HepG2 (cell line): ENCODE data around the gene TNFSF8. TPM values are rescaled to one million over a fixed set of nuclear protein-coding genes. Genes with fewer than 3 reads are reported as not detected.

ENCODE experiments used
- ATAC-seq: fragments of 200-7000 bp; cut with Tn5 transposase; 3 replicates; pipeline ENCODE4 v1.9.1; 2020; ENCODE audit warnings: mild to moderate bottlenecking, moderate library complexity
- BruUV-seq: library from RNA; stranded (reverse); fragments of 400-500 nt; replicated peaks from 2 replicates; lab custom pipeline; 2021; lab: Mats Ljungman, UMichigan
- CTCF ChIA-PET: fragments of 300-600 bp; formaldehyde crosslinking; extraction: SDS; loops from one replicate; lab custom pipeline; 2021; ENCODE audit warnings: low total read pairs, inconsistent platforms, low intra/inter-chr PET ratio; lab: Yijun Ruan, JAX
- POLR2A ChIA-PET: fragments of 350-600 bp; sonication (Branson Sonifier 250); formaldehyde crosslinking; loops from one replicate; lab custom pipeline; 2020; ENCODE audit warnings: antibody characterized with exemption, inconsistent platforms; lab: Yijun Ruan, JAX
- DNase-seq: peaks from one replicate; pipeline ENCODE4 v3.0.0-alpha.2; 2015; ENCODE audit warnings: low spot score
- FAIRE-seq: peaks from 3 replicates; lab custom pipeline; 2011; peaks lifted over from hg19 to GRCh38; lab: Jason Lieb, UNC
- H2AFZ ChIP-seq: one replicate; pipeline ENCODE4 v1.6.1; 2011; ENCODE audit warnings: low read length, inconsistent platforms
- H3K27ac ChIP-seq: fragments of 300-600 bp; 3 replicates; pipeline ENCODE4 v1.8.0; 2011; ENCODE audit warnings: mixed run types, mild to moderate bottlenecking, mixed read lengths, low read length, inconsistent platforms; ENCODE audit not compliant: insufficient read depth; ENCODE audit errors: extremely low read length
- H3K27me3 ChIP-seq, 2 experiments: fragments of 200-600 bp in 1 of 2; 2 replicates in 1 of 2; 3 replicates in 1 of 2; pipeline versions ENCODE4 v1.6.0 to v1.8.0; 2011; ENCODE audit warnings: low read length in 2 of 2, mild to moderate bottlenecking in 2 of 2, moderate library complexity in 2 of 2, inconsistent platforms in 1 of 2; ENCODE audit not compliant: insufficient read depth in 2 of 2, control insufficient read depth in 1 of 2
- H3K36me3 ChIP-seq, 2 experiments: fragments of 200-600 bp in 1 of 2; replicated peaks in 1 of 2; 2 replicates in 1 of 2; 3 replicates in 1 of 2; pipeline versions ENCODE4 v1.5.1 to v1.8.0; 2011; ENCODE audit warnings: low read length in 2 of 2, inconsistent platforms in 1 of 2; ENCODE audit not compliant: insufficient read depth in 2 of 2, control insufficient read depth in 1 of 2
- H3K4me1 ChIP-seq: 2 replicates; pipeline ENCODE4 v1.5.1; 2012; ENCODE audit warnings: low read length, inconsistent platforms; ENCODE audit not compliant: insufficient read depth
- H3K4me2 ChIP-seq: 2 replicates; pipeline ENCODE4 v1.6.0; 2011; ENCODE audit warnings: low read depth, low read length, inconsistent platforms
- H3K4me3 ChIP-seq, 3 experiments: fragments of 200-600 bp in 1 of 3; sonication (generic), shearing (Covaris generic) in 1 of 3; replicated peaks in 1 of 3; 2 replicates each; pipeline ENCODE4 v1.5.1; 2011 to 2016; ENCODE audit warnings: low read length in 3 of 3, inconsistent platforms in 2 of 3, low read depth in 2 of 3, mild to moderate bottlenecking in 2 of 3, control low read depth in 1 of 3, mixed read lengths in 1 of 3; ENCODE audit not compliant: insufficient read depth in 1 of 3
- H3K79me2 ChIP-seq: one replicate; pipeline ENCODE4 v1.6.1; 2011; ENCODE audit warnings: low read length, inconsistent platforms; ENCODE audit not compliant: insufficient read depth
- H3K9ac ChIP-seq: 2 replicates; pipeline ENCODE4 v1.6.0; 2011; ENCODE audit warnings: mild to moderate bottlenecking, low read depth, low read length, inconsistent platforms; ENCODE audit not compliant: insufficient read depth
- H3K9me3 ChIP-seq: 2 replicates; pipeline ENCODE4 v1.5.1; 2012; ENCODE audit warnings: mild to moderate bottlenecking, low read length
- H4K20me1 ChIP-seq: 2 replicates; pipeline ENCODE4 v1.6.0; 2011; ENCODE audit warnings: inconsistent platforms, mild to moderate bottlenecking, low read length, moderate library complexity; ENCODE audit not compliant: insufficient read depth
- HOXA9 ChIP-seq: sonication (generic); formaldehyde crosslinking; IDR thresholded peaks from 2 replicates; pipeline ENCODE4 v1.8.1; 2022; ENCODE audit warnings: missing genetic modification reagents, mild to moderate bottlenecking, moderate library complexity, borderline replicate concordance
- KDM5A ChIP-seq: fragments of 200-600 bp; sonication (generic); IDR thresholded peaks from 2 replicates; pipeline ENCODE4 v1.7.0; 2018; ENCODE audit warnings: antibody characterized with exemption, mild to moderate bottlenecking, low read length, borderline replicate concordance
- MTF1 ChIP-seq: sonication (generic); formaldehyde crosslinking; IDR thresholded peaks from 2 replicates; pipeline ENCODE4 v1.5.0; 2020; ENCODE audit warnings: missing genetic modification reagents
- SOX13 ChIP-seq, 3 experiments: fragments of 450-650 bp in 1 of 3; sonication (generic) in 1 of 3; formaldehyde crosslinking in 1 of 3; IDR thresholded peaks in 2 of 3; conservative IDR thresholded peaks in 1 of 3; 2 replicates each; pipeline versions ENCODE4 v1.5.0 to v1.6.1; 2016 to 2020; ENCODE audit warnings: antibody characterized with exemption in 1 of 3, mild to moderate bottlenecking in 1 of 3, missing compliant biosample characterization in 1 of 3, missing genetic modification reagents in 1 of 3, moderate library complexity in 1 of 3
- ZKSCAN1 ChIP-seq: fragments of 150-350 bp; IDR thresholded peaks from 2 replicates; pipeline ENCODE4 v1.6.1; 2014; ENCODE audit warnings: low read length
- ZNF260 ChIP-seq: sonication (generic); formaldehyde crosslinking; IDR thresholded peaks from 2 replicates; pipeline ENCODE4 v1.4.0; 2020; ENCODE audit warnings: missing genetic modification reagents, low read depth, mild to moderate bottlenecking, borderline replicate concordance
- ZNF547 ChIP-seq: sonication (generic); formaldehyde crosslinking; IDR thresholded peaks from 2 replicates; pipeline ENCODE4 v1.5.1; 2020; ENCODE audit warnings: mild to moderate bottlenecking, missing genetic modification reagents
- WGBS: methylation state at CpG from one replicate; pipeline ENCODE4 v1.1.6; 2017; ENCODE audit warnings: low lambda C conversion rate; 5-methylcytosine and 5-hydroxymethylcytosine counted together
- in situ Hi-C: cut with HindIII; loops from 2 replicates; pipeline ENCODE4 v1.10.0; 2017; ENCODE audit warnings: low pct_unique_long_range_greater_than_20kb; ENCODE audit not compliant: extremely low pct_ligation_motif_present
- intact Hi-C: fragments of 100-400 bp; cut with micrococcal nuclease; formaldehyde crosslinking; loops from one replicate; pipeline ENCODE4 v1.10.0; 2022; ENCODE audit not compliant: unreplicated experiment
- polyA plus RNA-seq, 8 experiments: library from polyadenylated mRNA; depleted of rRNA in 3 of 8; stranded (reverse) in 7 of 8; unstranded in 1 of 8; fragments of >200 nt; fragmentation: Illumina TruSeq in 4 of 8; extraction: Trizol in 4 of 8; gene quantifications; 2 replicates each; pipeline versions ENCODE4 v1.2.1 to v1.2.3, GENCODE V29; 2011 to 2016; ENCODE audit warnings: low read depth in 4 of 8, missing spikeins in 1 of 8, mixed read lengths in 1 of 8; ENCODE audit not compliant: insufficient read depth in 1 of 8
- total RNA-seq, 5 experiments: library from RNA; depleted of rRNA; stranded (reverse); fragments of >200 nt; fragmentation: Illumina TruSeq; extraction: Trizol; gene quantifications; 2 replicates each; pipeline ENCODE4 v1.2.3, GENCODE V29; 2016; ENCODE audit warnings: low read depth in 1 of 5
- TF ChIP-seq, protein P1 (sequence below): IDR thresholded peaks from 2 replicates; pipeline ENCODE4 v1.6.1; 2016
- TF ChIP-seq, protein P2 (sequence below): sonication (generic); formaldehyde crosslinking; IDR thresholded peaks from 2 replicates; pipeline ENCODE4 v1.8.0; 2022; ENCODE audit warnings: low read depth, missing genetic modification reagents
- TF ChIP-seq, protein P3 (sequence below): sonication (generic); formaldehyde crosslinking; IDR thresholded peaks from 2 replicates; pipeline ENCODE4 v1.8.1; 2023; ENCODE audit warnings: missing genetic modification reagents, inconsistent platforms, borderline replicate concordance

TNFSF8 gene
- total and polyA plus RNA-seq, 2 of the 13 experiments (the other 11 are each of a cell fraction or from before 2014, with no cell fraction given): not detected

DNA sequence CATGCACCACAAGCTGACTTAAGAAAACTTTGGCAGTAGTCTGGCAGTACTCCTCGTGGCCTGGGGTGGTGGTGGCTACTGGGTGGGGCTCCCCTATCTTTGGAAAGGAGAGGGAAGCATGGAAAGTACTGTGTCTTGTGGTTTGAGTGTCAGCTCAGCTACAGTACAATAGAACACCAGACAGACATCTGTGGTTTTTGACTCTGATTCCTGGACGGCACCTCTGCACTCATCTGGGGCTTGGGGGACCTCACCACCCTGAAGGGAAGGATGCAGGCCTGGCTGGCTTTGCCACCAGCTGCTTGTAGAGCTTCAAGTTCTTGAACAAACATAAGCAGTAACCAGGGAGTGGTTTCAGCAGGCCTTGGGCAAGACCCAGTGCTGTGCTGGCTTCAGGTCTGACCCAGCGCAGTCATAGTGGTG is 40.6 kb downstream of the TNFSF8 start:
- no peak overlapping the region for H3K4me3 ChIP-seq
- no peaks in the 10 kb centered on the region for H3K27me3 ChIP-seq
- H3K79me2 ChIP-seq: no peaks in the 10 kb centered on the region
- 72% methylated on average over 2 of the region's 3 CpGs for WGBS
- no peak for ATAC-seq
- ChIA-PET CTCF (no interaction called here), POLR2A (interaction anchor here (0.8 to 1.0 kb wide), 2 partner anchors 18 to 1054 kb away, joined by 3 to 4 read pairs; no protein-coding TSS in a partner anchor)
- intact Hi-C loops: no loop called here
- H3K9ac ChIP-seq: no peak overlapping the region
- in situ Hi-C loops: no loop called here
- no peaks in the 10 kb centered on the region for H4K20me1 ChIP-seq
- no peak for FAIRE-seq
- H3K9me3 ChIP-seq: no peaks in the 10 kb centered on the region
- H3K4me2 ChIP-seq: no peak overlapping the region
- no TSS peak for BruUV-seq
- no peak for DNase-seq
- H2AFZ ChIP-seq: no peak overlapping the region
- no peaks in the 10 kb centered on the region for H3K36me3 ChIP-seq
- no peak overlapping the region for H3K27ac ChIP-seq
- H3K4me1 ChIP-seq: peaks cover 41% of the 10 kb centered on the region
- TF ChIP-seq ZKSCAN1 (no peak), MTF1 (CRISPR knock-in tag) (no peak), ZNF547 (no peak), SOX13 (IDR thresholded peaks at IDR 0.05) (no peak), SOX13 (CRISPR knock-in tag; conservative IDR thresholded peaks at IDR 0.05 in 1 of 2, IDR thresholded peaks at IDR 0.05 in 1 of 2) (no peak), KDM5A (no peak), ZNF260 (CRISPR knock-in tag) (no peak), HOXA9 (CRISPR knock-in tag) (no peak)
- TF ChIP-seq, protein P1, sequence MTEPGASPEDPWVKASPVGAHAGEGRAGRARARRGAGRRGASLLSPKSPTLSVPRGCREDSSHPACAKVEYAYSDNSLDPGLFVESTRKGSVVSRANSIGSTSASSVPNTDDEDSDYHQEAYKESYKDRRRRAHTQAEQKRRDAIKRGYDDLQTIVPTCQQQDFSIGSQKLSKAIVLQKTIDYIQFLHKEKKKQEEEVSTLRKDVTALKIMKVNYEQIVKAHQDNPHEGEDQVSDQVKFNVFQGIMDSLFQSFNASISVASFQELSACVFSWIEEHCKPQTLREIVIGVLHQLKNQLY (CRISPR knock-in tag): no peak
- TF ChIP-seq, protein P2, sequence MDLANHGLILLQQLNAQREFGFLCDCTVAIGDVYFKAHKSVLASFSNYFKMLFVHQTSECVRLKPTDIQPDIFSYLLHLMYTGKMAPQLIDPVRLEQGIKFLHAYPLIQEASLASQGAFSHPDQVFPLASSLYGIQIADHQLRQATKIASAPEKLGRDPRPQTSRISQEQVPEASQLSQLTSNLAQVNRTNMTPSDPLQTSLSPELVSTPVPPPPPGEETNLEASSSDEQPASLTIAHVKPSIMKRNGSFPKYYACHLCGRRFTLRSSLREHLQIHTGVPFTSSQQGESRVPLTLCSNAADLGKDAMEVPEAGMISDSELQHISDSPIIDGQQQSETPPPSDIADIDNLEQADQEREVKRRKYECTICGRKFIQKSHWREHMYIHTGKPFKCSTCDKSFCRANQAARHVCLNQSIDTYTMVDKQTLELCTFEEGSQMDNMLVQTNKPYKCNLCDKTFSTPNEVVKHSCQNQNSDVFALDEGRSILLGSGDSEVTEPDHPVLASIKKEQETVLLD (CRISPR knock-in tag): no peak
- TF ChIP-seq, protein P3, sequence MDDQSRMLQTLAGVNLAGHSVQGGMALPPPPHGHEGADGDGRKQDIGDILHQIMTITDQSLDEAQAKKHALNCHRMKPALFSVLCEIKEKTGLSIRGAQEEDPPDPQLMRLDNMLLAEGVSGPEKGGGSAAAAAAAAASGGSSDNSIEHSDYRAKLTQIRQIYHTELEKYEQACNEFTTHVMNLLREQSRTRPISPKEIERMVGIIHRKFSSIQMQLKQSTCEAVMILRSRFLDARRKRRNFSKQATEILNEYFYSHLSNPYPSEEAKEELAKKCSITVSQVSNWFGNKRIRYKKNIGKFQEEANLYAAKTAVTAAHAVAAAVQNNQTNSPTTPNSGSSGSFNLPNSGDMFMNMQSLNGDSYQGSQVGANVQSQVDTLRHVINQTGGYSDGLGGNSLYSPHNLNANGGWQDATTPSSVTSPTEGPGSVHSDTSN (CRISPR knock-in tag): no peak
- TF ChIP-seq, all 625 proteins: peak for 0
